Activated CD8-positive, alpha-beta T cell treated with anti-CD3 and anti-CD28 coated beads for 36 hours (primary cell): Measurements from ENCODE around the gene ATE1. TPM values are rescaled to one million over a fixed set of nuclear protein-coding genes. Genes with fewer than 3 reads are reported as not detected.

Experiments
- ATAC-seq: fragments of 200-7000 bp; cut with Tn5 transposase; one replicate; pipeline ENCODE4 v1.10.0; 2021; ENCODE audit warnings: mild to moderate bottlenecking, moderate library complexity
- CTCF ChIA-PET: fragments of 350-600 bp; sonication (Branson Sonifier 250); formaldehyde crosslinking; loops from one replicate; lab custom pipeline; 2021; ENCODE audit warnings: antibody characterized with exemption; lab: Charles Lee
- POLR2A ChIA-PET: fragments of 350-600 bp; sonication (Branson Sonifier 250); formaldehyde crosslinking; loops from one replicate; lab custom pipeline; 2021; ENCODE audit warnings: antibody characterized with exemption; lab: Charles Lee
- DNase-seq: peaks from one replicate; pipeline ENCODE4 v3.0.0-alpha.2; 2020
- H3K27ac Mint-ChIP-seq: one replicate; pipeline ENCODE4 v1.8.0; 2021; ENCODE audit warnings: mild to moderate bottlenecking, mixed read lengths
- H3K27me3 Mint-ChIP-seq: one replicate; pipeline ENCODE4 v1.8.0; 2021; ENCODE audit warnings: mixed read lengths
- H3K36me3 Mint-ChIP-seq: one replicate; pipeline ENCODE4 v1.8.0; 2021; ENCODE audit warnings: low read depth, mixed read lengths
- H3K4me1 Mint-ChIP-seq: one replicate; pipeline ENCODE4 v1.8.0; 2021; ENCODE audit warnings: low read depth, mixed read lengths
- H3K4me3 Mint-ChIP-seq: one replicate; pipeline ENCODE4 v1.8.0; 2021; ENCODE audit warnings: mild to moderate bottlenecking, moderate library complexity, mixed read lengths
- H3K9me3 Mint-ChIP-seq: one replicate; pipeline ENCODE4 v1.8.0; 2021; ENCODE audit warnings: mixed read lengths
- intact Hi-C: fragments of 100-400 bp; cut with micrococcal nuclease; formaldehyde crosslinking; loops from one replicate; pipeline ENCODE4 v1.10.0; 2022
- total RNA-seq, 2 experiments: library from RNA; stranded (reverse); gene quantifications; one replicate each; pipeline ENCODE4 v1.2.3, GENCODE V29; 2021
- TF ChIP-seq, protein P1 (sequence below): fragments of 200-600 bp; IDR thresholded peaks from one replicate; pipeline ENCODE4 v1.8.0; 2022; ENCODE audit warnings: antibody characterized with exemption, mild to moderate bottlenecking

ATE1 gene
- total RNA-seq, 2 experiments from 2014 or later = 18.0 to 19.2 TPM

GRCh38 chr10:121695731-121696464, 231.9 kb downstream of the ATE1 start:
- H3K4me3 Mint-ChIP-seq = no peak overlapping the region
- ChIA-PET CTCF (interaction anchor here (1.1 kb wide), 1 partner anchor 13 kb away, joined by 3 read pairs; no protein-coding TSS in a partner anchor), POLR2A (no interaction called here)
- no peaks in the 10 kb centered on the region for H3K4me1 Mint-ChIP-seq
- intact Hi-C loops = no loop called here
- TF ChIP-seq, protein P1, sequence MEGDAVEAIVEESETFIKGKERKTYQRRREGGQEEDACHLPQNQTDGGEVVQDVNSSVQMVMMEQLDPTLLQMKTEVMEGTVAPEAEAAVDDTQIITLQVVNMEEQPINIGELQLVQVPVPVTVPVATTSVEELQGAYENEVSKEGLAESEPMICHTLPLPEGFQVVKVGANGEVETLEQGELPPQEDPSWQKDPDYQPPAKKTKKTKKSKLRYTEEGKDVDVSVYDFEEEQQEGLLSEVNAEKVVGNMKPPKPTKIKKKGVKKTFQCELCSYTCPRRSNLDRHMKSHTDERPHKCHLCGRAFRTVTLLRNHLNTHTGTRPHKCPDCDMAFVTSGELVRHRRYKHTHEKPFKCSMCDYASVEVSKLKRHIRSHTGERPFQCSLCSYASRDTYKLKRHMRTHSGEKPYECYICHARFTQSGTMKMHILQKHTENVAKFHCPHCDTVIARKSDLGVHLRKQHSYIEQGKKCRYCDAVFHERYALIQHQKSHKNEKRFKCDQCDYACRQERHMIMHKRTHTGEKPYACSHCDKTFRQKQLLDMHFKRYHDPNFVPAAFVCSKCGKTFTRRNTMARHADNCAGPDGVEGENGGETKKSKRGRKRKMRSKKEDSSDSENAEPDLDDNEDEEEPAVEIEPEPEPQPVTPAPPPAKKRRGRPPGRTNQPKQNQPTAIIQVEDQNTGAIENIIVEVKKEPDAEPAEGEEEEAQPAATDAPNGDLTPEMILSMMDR = no peak
- H3K36me3 Mint-ChIP-seq = no peaks in the 10 kb centered on the region
- H3K27me3 Mint-ChIP-seq = peaks cover 1% of the 10 kb centered on the region
- ATAC-seq = no peak
- DNase-seq = no peak
- H3K27ac Mint-ChIP-seq = no peak overlapping the region
- H3K9me3 Mint-ChIP-seq = peaks cover 5% of the 10 kb centered on the region

DNA sequence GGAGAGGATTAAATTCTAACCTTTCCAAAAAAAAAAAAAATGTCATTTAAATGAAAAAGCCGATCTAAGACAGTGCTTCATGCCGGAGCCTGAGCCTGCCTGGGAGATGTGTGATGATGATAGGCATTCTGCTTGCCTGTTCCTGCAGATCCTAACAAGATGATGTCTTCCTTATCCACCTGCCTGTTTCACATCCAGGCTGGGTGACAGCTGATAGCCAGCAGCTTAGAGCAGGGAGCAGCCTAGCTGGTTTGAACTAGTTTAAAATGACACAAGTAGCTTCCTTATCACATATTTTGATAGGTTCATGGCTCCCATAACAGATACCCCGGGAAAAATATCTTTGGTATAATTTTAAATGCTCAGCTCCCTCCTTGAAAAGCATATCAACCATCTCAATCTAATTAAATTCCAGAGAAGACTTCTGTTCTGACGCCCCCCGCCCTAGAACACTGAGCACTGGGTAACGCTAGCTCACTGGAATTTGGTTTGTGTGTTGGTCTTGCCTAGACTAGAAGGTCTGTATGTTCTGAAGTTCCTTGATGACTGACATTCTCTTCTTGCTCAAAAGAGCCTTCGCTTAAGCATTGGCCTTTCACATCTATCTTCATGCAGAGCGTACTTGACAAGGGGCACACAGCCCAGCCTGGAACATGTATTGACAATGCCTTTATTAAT, 232.7 kb downstream of the ATE1 start:
- H3K36me3 Mint-ChIP-seq = no peaks in the 10 kb centered on the region
- no peak overlapping the region for H3K4me3 Mint-ChIP-seq
- ATAC-seq = no peak
- ChIA-PET POLR2A (no interaction called here), CTCF (no interaction called here)
- intact Hi-C loops = no loop called here
- no peak for DNase-seq
- TF ChIP-seq, protein P1 = no peak
- H3K4me1 Mint-ChIP-seq = no peaks in the 10 kb centered on the region
- H3K27me3 Mint-ChIP-seq = peaks cover 4% of the 10 kb centered on the region
- H3K27ac Mint-ChIP-seq = no peak overlapping the region
- peaks cover 5% of the 10 kb centered on the region for H3K9me3 Mint-ChIP-seq

GRCh38 chr10:121694327-121694965, 233.4 kb downstream of the ATE1 start:
- Mint-ChIP-seq H3K4me3 (no peak overlapping the region), H3K27me3 (peaks cover 4% of the 10 kb centered on the region), H3K4me1 (no peaks in the 10 kb centered on the region), H3K27ac (no peak overlapping the region), H3K9me3 (peaks cover 3% of the 10 kb centered on the region), H3K36me3 (no peaks in the 10 kb centered on the region)
- intact Hi-C loops = no loop called here
- no peak for DNase-seq
- TF ChIP-seq, protein P1 = no peak
- ChIA-PET CTCF (no interaction called here), POLR2A (no interaction called here)
- ATAC-seq = no peak

- no peak for DNase-seq
- H3K36me3 Mint-ChIP-seq = no peaks in the 10 kb centered on the region
- H3K27ac Mint-ChIP-seq = no peak overlapping the region
- ATAC-seq = no peak
- ChIA-PET POLR2A (interaction anchor here (0.6 kb wide), 1 partner anchor 174 kb away, joined by 3 read pairs; no protein-coding TSS in a partner anchor), CTCF (no interaction called here)
- intact Hi-C loops = no loop called here
- TF ChIP-seq, protein P1 = no peak
- no peak overlapping the region for H3K4me3 Mint-ChIP-seq
- no peaks in the 10 kb centered on the region for H3K9me3 Mint-ChIP-seq
- peaks cover 3% of the 10 kb centered on the region for H3K27me3 Mint-ChIP-seq
- H3K4me1 Mint-ChIP-seq = no peaks in the 10 kb centered on the region
These were observed 235.2 kb downstream of the ATE1 start for GRCh38 chr10:121692626-121693025.

DNA sequence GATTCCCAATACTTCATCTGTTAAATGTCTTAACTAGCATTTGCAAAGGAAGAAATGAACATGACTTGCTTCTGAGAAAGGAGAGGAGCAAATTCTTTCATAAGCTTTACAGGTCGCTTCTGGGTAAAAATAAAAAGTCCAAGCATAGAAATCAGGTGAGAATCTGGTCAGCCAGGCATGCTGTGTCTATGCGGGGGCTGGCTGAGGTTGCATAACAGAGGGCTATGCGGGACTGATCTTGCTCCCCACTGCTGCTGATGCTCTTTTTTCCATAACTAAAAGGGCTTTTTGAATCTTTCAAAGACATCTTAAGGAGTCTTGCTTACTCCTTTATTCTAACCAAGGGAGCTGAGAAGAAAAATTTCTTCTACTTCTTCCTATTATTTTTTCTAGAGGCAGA, 236.9 kb downstream of the ATE1 start:
- POLR2A ChIA-PET = no interaction called here
- H3K4me3 Mint-ChIP-seq = no peak overlapping the region
- ATAC-seq (no peak), DNase-seq (no peak)
- intact Hi-C loops = no loop called here
- TF ChIP-seq, protein P1 = no peak
- CTCF ChIA-PET = no interaction called here
- H3K27ac Mint-ChIP-seq = no peak overlapping the region
- H3K4me1 Mint-ChIP-seq = no peaks in the 10 kb centered on the region
- peaks cover 4% of the 10 kb centered on the region for H3K27me3 Mint-ChIP-seq
- no peaks in the 10 kb centered on the region for H3K9me3 Mint-ChIP-seq
- H3K36me3 Mint-ChIP-seq = no peaks in the 10 kb centered on the region
